Stimulated activated naive CD4-positive, alpha-beta T cell (primary cell): ENCODE results near the gene ACTR8.

Source experiments
- DNase-seq, 6 experiments: peaks; one replicate each; lab custom pipeline; 2025; lab: John Stamatoyannopoulos, UW

ACTR8 gene

GRCh38 chr3:53834429-53835095 is 47.4 kb downstream of the ACTR8 start:
- no peak for DNase-seq

- no peak for DNase-seq
Measured at GRCh38 chr3:53833700-53834099, 48.3 kb downstream of the ACTR8 start.

- no peak for DNase-seq
Measured at GRCh38 chr3:53833053-53833645, 48.8 kb downstream of the ACTR8 start.

- no peak for DNase-seq
Measured at GRCh38 chr3:53830944-53831343, 51.0 kb downstream of the ACTR8 start.

GRCh38 chr3:53829605-53830004 is 52.3 kb downstream of the ACTR8 start:
- DNase-seq, result no peak

GRCh38 chr3:53828581-53828980 is 53.4 kb downstream of the ACTR8 start:
- no peak for DNase-seq

- DNase-seq, result no peak
Measured at GRCh38 chr3:53826048-53826447, 55.9 kb downstream of the ACTR8 start.

GRCh38 chr3:53824795-53825194 is 57.2 kb downstream of the ACTR8 start:
- DNase-seq, result no peak

GRCh38 chr3:53823956-53824657 is 57.8 kb downstream of the ACTR8 start:
- DNase-seq, result no peak

GRCh38 chr3:53823026-53823955 is 58.7 kb downstream of the ACTR8 start:
- no peak for DNase-seq

GRCh38 chr3:53822331-53822741 is 59.6 kb downstream of the ACTR8 start:
- DNase-seq, result no peak

- DNase-seq, result no peak
Measured at GRCh38 chr3:53821631-53822121, 60.3 kb downstream of the ACTR8 start.

- DNase-seq, result no peak
Measured at GRCh38 chr3:53820756-53821580, 61.0 kb downstream of the ACTR8 start.

- DNase-seq, result no peak
Measured at GRCh38 chr3:53820084-53820483, 61.9 kb downstream of the ACTR8 start.

- no peak for DNase-seq
Measured at GRCh38 chr3:53819163-53819868, 62.6 kb downstream of the ACTR8 start.

- DNase-seq, result no peak
Measured at GRCh38 chr3:53818221-53819162, 63.5 kb downstream of the ACTR8 start.

- DNase-seq, result no peak
Measured at GRCh38 chr3:53817809-53818208, 64.1 kb downstream of the ACTR8 start.

GRCh38 chr3:53817211-53817610 is 64.7 kb downstream of the ACTR8 start:
- DNase-seq, result no peak
